Dedifferentiated amniotic fluid mesenchymal stem cell (primary cell): Measurements from ENCODE around the gene ALDH3B1.

Source experiments
- DNase-seq: peaks from one replicate; pipeline ENCODE4 v3.0.0-alpha.2; 2016; ENCODE audit errors: extremely low spot score

The ALDH3B1 gene

GRCh38 chr11:68066742-68067141 lies 56.6 kb downstream of the ALDH3B1 start:
- DNase-seq: no peak

GRCh38 chr11:68067991-68068390 lies 57.9 kb downstream of the ALDH3B1 start:
- no peak for DNase-seq

- DNase-seq: no peak
These were observed 61.3 kb downstream of the ALDH3B1 start for GRCh38 chr11:68071281-68072048.

- DNase-seq: no peak
These were observed 64.6 kb downstream of the ALDH3B1 start for GRCh38 chr11:68074584-68075352.

- DNase-seq: no peak
These were observed 66.4 kb downstream of the ALDH3B1 start for GRCh38 chr11:68076371-68077042.

GRCh38 chr11:68077617-68078582 lies 67.8 kb downstream of the ALDH3B1 start:
- DNase-seq: no peak
